CD4-positive, CD25-positive, alpha-beta regulatory T cell (primary cell): ENCODE results near the gene WEE2. TPM values are rescaled to one million over a fixed set of nuclear protein-coding genes. Genes with fewer than 3 reads are reported as not detected.
A peak's percentile ranks its signal among the peaks of the same experiment; 100 is the strongest.

Experiments used
- ATAC-seq, 2 donors: fragments of 150-1000 bp; cut with Tn5 transposase; one replicate each; pipeline ENCODE4 v1.10.0; 2021; ENCODE audit warnings: low read depth in 2 of 2, moderate number of reproducible peaks in 2 of 2, moderate library complexity in 1 of 2
- DNase-seq, 3 donors: peaks; one replicate each; pipeline versions ENCODE4 v3.0.0 to v3.0.0-alpha.2; 2012 to 2022; ENCODE audit warnings: mixed read lengths in 1 of 3
- H3K27ac ChIP-seq: one replicate; pipeline ENCODE4 v1.7.0; 2013; ENCODE audit warnings: mild to moderate bottlenecking, low read length; ENCODE audit not compliant: insufficient read depth, poor library complexity, severe bottlenecking
- H3K27me3 ChIP-seq: one replicate; pipeline ENCODE4 v1.7.0; 2013; ENCODE audit warnings: low read length; ENCODE audit not compliant: control insufficient read depth, insufficient read depth
- H3K36me3 ChIP-seq: one replicate; pipeline ENCODE4 v1.7.0; 2013; ENCODE audit warnings: mild to moderate bottlenecking, low read length, moderate library complexity; ENCODE audit not compliant: control insufficient read depth, insufficient read depth
- H3K4me1 ChIP-seq: 2 replicates; pipeline ENCODE4 v1.7.0; 2013; ENCODE audit warnings: mild to moderate bottlenecking, low read length; ENCODE audit not compliant: insufficient read depth, control insufficient read depth, poor library complexity, severe bottlenecking
- H3K4me3 ChIP-seq: one replicate; pipeline ENCODE4 v1.7.0; 2013; ENCODE audit warnings: low read depth, mild to moderate bottlenecking, low read length, moderate library complexity
- H3K9me3 ChIP-seq, 2 experiments: 1 replicate in 1 of 2; 2 replicates in 1 of 2; pipeline ENCODE4 v1.7.0; 2013; ENCODE audit warnings: low read length in 2 of 2, mild to moderate bottlenecking in 1 of 2, moderate library complexity in 1 of 2; ENCODE audit not compliant: control insufficient read depth in 2 of 2
- H3K27ac Mint-ChIP-seq, 3 donors: one replicate each; pipeline ENCODE4 v1.8.0; 2020 to 2022; ENCODE audit warnings: mild to moderate bottlenecking in 3 of 3, mixed read lengths in 3 of 3, moderate library complexity in 2 of 3
- H3K27me3 Mint-ChIP-seq: one replicate; pipeline ENCODE4 v1.8.0; 2022; ENCODE audit warnings: mild to moderate bottlenecking, mixed read lengths
- H3K36me3 Mint-ChIP-seq: one replicate; pipeline ENCODE4 v1.8.0; 2020; ENCODE audit warnings: mixed read lengths
- H3K4me1 Mint-ChIP-seq, 4 donors: one replicate each; pipeline ENCODE4 v1.8.0; 2020 to 2022; ENCODE audit warnings: mixed read lengths in 4 of 4, mild to moderate bottlenecking in 1 of 4
- H3K4me3 Mint-ChIP-seq, 4 donors: one replicate each; pipeline ENCODE4 v1.8.0; 2020 to 2022; ENCODE audit warnings: mild to moderate bottlenecking in 4 of 4, mixed read lengths in 4 of 4, moderate library complexity in 3 of 4
- H3K9me3 Mint-ChIP-seq, 7 donors: one replicate each; pipeline ENCODE4 v1.8.0; 2020 to 2022; ENCODE audit warnings: mixed read lengths in 7 of 7, mild to moderate bottlenecking in 3 of 7, moderate library complexity in 2 of 7
- polyA plus RNA-seq, 4 donors: library from polyadenylated mRNA; unstranded; fragments of 300-500 nt; fragmentation: Illumina TruSeq; gene quantifications; one replicate each; pipeline ENCODE4 v1.2.3, GENCODE V29; 2021
- total RNA-seq: library from RNA; stranded (reverse); gene quantifications from one replicate; pipeline ENCODE4 v1.2.3, GENCODE V29; 2022

The WEE2 gene
- total and polyA plus RNA-seq, 5 donors from 2014 or later = not detected

DNA sequence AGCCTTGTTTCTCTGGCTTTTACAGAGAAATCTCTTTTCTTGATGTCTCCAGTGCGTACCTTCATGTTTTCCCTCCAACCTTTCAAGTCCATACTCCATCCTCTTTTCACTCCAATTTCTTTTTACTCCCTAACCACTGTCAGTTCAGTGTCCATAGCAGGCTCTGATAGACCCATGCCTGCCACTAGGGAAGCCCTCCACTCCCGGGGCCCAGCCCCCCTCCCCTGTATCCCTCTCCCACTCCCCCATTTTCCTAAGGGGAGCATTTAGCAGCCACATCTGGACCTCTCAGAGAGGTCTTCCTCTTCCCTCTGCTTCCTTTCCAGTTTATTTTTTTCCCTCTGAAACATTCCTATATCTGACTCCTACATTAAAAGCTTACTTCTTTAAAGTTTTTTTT, 39.3 kb upstream of the WEE2 start:
- H3K36me3 Mint-ChIP-seq = peaks cover 33% of the 10 kb centered on the region
- H3K4me1 Mint-ChIP-seq = peaks cover 0 to 9% (median 3%) of the 10 kb centered on the region in 4 donors
- no peak for DNase-seq

DNA sequence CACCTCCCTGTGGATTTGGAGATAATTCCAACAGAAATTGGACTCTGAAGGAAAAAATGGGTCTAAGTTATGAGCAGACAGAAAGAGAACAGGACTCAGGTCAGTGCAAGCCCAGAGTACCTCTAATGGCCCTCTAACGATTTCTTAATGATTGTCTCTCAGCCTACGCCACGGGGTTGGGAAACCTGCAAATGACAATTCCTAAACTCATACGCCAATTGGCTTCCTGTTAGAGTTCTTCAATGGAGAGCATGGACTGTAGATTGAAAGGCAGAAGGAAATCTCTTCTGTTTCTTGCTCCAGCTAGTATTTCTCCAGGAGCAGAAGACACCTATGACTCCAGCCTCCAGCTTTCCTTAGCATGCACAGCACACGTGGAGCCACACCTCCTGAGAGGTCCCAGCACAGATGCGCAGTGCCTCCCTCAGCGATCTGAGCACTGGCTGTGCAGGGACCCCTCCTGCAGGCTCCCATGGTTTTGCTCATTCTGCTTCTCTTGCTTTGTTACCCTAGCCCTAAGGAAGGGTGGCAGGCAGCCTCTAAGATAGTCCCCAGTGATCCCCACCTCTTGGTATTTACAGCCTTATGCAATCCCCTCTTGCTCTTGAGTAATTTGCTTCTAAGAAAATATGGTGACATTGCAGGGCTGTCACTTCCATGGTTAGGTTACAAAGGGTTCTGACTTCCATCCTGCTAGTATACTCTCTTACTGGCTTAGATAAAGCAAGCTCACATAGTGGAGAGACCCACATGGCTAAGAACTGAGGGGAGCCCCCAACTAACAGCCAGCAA, 36.3 kb upstream of the WEE2 start:
- no peak overlapping the region for H3K4me3 Mint-ChIP-seq
- peaks cover 11% of the 10 kb centered on the region for H3K36me3 ChIP-seq
- no peak for DNase-seq
- H3K4me3 ChIP-seq = no peak overlapping the region
- H3K9me3 Mint-ChIP-seq = peaks cover 0 to 1% (median 0%) of the 10 kb centered on the region in 7 donors
- no peaks in the 10 kb centered on the region for H3K27me3 Mint-ChIP-seq
- peaks cover 31% of the 10 kb centered on the region for H3K36me3 Mint-ChIP-seq
- ATAC-seq = no peak
- H3K27me3 ChIP-seq = no peaks in the 10 kb centered on the region
- H3K27ac Mint-ChIP-seq = peak overlapping the region in 2 of 3 donors; percentile 59 to 79
- no peaks in the 10 kb centered on the region for H3K9me3 ChIP-seq
- H3K4me1 Mint-ChIP-seq = peaks cover 15 to 18% (median 16%) of the 10 kb centered on the region in 4 donors
- H3K4me1 ChIP-seq = peaks cover 14% of the 10 kb centered on the region
- no peak overlapping the region for H3K27ac ChIP-seq

More for the DNA sequence above, 39.3 kb upstream of the WEE2 start:
- no peak for ATAC-seq
- Mint-ChIP-seq H3K27ac (peak overlapping the region in 2 of 3 donors; percentile 52 to 63), H3K27me3 (no peaks in the 10 kb centered on the region), H3K4me3 (no peak overlapping the region), H3K9me3 (peaks cover 0 to 1% (median 0%) of the 10 kb centered on the region in 7 donors)
- peaks cover 29% of the 10 kb centered on the region for H3K36me3 ChIP-seq
- no peaks in the 10 kb centered on the region for H3K9me3 ChIP-seq
- H3K27me3 ChIP-seq = no peaks in the 10 kb centered on the region
- no peak overlapping the region for H3K27ac ChIP-seq
- H3K4me3 ChIP-seq = no peak overlapping the region
- H3K4me1 ChIP-seq = no peaks in the 10 kb centered on the region

DNA sequence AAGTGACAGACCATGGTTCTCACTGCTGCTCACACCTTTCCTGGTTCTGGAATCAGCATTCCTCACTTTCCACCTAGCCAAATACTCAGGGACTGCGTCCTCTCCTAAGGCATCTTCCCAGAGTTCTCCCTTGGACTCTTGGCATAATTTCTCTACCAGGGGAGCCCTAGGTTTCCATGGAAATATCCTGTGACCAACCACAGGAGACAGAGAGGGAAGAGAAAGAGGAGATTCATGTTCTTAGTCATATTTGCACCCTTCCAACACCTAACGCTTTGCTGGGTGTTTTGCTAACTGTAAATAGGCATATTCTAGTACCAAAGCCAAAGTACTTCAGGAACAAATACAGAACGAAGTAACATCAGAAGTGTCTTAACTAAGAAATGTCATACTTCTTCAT, 34.8 kb upstream of the WEE2 start:
- Histone ChIP-seq H3K9me3 (no peaks in the 10 kb centered on the region), H3K4me3 (no peak overlapping the region), H3K36me3 (peaks cover 8% of the 10 kb centered on the region), H3K4me1 (peaks cover 14% of the 10 kb centered on the region), H3K27me3 (no peaks in the 10 kb centered on the region), H3K27ac (no peak overlapping the region)
- H3K4me1 Mint-ChIP-seq = peaks cover 15 to 22% (median 17%) of the 10 kb centered on the region in 4 donors
- H3K27ac Mint-ChIP-seq = peak overlapping the region in 1 of 3 donors; percentile 26
- peaks cover 28% of the 10 kb centered on the region for H3K36me3 Mint-ChIP-seq
- ATAC-seq (no peak), DNase-seq (no peak)
- H3K4me3 Mint-ChIP-seq = no peak overlapping the region
- H3K27me3 Mint-ChIP-seq = no peaks in the 10 kb centered on the region
- peaks cover 0 to 1% (median 0%) of the 10 kb centered on the region in 7 donors for H3K9me3 Mint-ChIP-seq

DNA sequence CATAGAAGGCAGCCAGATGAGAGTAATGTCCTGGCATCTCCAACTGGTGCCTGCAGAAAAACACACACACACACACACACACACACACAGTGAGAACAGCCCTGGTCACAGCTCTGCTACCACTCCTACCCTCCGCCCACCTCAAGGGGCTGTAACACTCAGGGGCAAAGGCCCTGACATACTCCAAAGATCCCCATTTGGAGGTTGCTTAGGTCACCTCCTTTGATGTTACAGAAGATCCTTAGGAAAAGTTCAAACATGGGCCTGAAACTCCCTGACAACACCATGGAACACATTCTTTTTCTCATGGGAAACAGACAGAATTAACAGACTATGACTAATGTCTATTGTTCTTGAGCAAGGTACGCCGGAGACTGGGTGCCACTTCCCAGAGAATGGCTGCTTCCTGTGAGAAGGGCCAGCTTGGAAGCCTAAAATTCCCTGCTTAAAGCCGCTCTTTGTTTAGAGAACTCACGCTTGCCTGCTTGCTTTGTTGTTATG, 33.9 kb upstream of the WEE2 start:
- Histone ChIP-seq H3K4me1 (peaks cover 14% of the 10 kb centered on the region), H3K9me3 (no peaks in the 10 kb centered on the region), H3K27me3 (no peaks in the 10 kb centered on the region), H3K4me3 (no peak overlapping the region), H3K27ac (no peak overlapping the region), H3K36me3 (peaks cover 8% of the 10 kb centered on the region)
- Mint-ChIP-seq H3K36me3 (peaks cover 24% of the 10 kb centered on the region), H3K27me3 (no peaks in the 10 kb centered on the region), H3K4me3 (no peak overlapping the region), H3K27ac (peak overlapping the region in 1 of 3 donors; percentile 38), H3K9me3 (peaks cover 0 to 1% (median 0%) of the 10 kb centered on the region in 7 donors), H3K4me1 (peaks cover 21 to 25% (median 25%) of the 10 kb centered on the region in 4 donors)
- ATAC-seq = no peak
- no peak for DNase-seq

DNA sequence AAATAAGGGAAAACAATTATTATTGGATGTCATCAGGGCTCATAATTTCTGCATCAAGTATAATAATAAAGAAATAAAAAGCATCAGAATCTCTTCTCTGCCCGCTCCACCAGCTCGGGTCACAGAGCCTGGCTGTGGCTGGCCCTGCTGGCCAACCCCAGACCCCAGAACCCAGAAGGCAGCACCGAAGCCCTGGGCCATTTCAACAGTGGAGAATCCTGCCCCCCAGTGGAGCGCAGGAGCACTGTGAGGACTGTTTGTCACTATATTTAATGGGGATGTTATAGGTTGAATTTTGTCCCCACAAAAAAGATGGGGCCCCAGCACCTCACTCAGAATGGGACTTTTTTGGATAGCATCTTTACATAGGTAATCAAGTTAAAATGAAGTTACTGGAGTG, 33.5 kb upstream of the WEE2 start:
- H3K27ac Mint-ChIP-seq = peak overlapping the region in 2 of 3 donors; percentile 38 to 73
- ATAC-seq = no peak

DNA sequence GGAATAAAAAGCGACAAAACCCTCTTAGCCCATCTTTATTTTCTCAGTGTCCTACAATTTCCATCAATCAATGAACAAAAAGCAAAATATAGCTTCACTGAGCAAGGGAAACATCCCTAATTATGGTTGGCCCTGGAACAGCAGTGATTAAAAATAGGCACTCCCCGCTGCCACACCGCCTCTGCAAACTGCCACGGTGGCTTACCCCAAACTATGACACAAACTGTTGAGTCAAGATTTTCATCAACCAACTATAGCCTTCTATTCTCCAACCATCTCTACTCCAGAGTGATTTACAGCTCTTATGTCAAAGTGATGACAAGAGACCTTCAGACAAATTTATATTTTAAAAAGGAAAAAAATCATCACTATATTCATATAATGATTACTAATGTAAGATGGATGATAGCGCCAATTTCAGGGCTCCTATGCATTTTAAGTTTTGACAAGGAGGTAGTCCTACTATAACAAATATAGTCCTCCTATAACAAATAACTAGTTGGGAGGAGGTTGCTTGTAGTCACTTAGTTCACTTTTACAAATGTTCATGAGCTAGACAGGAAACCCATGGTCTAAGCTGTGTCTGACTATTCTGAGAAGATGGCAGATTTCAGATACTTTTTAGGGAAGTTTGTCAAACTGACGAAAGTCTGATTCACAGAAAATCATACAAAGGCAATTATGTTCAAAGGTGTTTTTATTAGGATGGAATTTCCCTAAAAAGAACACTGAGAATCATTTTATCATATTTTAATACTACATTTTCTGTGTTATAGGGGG, 32.5 kb upstream of the WEE2 start:
- peaks cover 14% of the 10 kb centered on the region for H3K4me1 ChIP-seq
- Mint-ChIP-seq H3K4me1 (peaks cover 27 to 36% (median 29%) of the 10 kb centered on the region in 4 donors), H3K9me3 (peaks cover 0 to 1% (median 0%) of the 10 kb centered on the region in 7 donors), H3K27ac (peak overlapping the region in 2 of 3 donors; percentile 73 to 96), H3K4me3 (no peak overlapping the region), H3K27me3 (no peaks in the 10 kb centered on the region), H3K36me3 (peaks cover 27% of the 10 kb centered on the region)
- peak overlapping the region; percentile 13 for H3K4me3 ChIP-seq
- DNase-seq (peak in 1 of 3 donors; percentile 72), ATAC-seq (peak; percentile 59 to 60)
- H3K36me3 ChIP-seq = peaks cover 12% of the 10 kb centered on the region
- H3K27me3 ChIP-seq = no peaks in the 10 kb centered on the region
- H3K27ac ChIP-seq = no peak overlapping the region
- no peaks in the 10 kb centered on the region for H3K9me3 ChIP-seq

More for the DNA sequence above, 33.5 kb upstream of the WEE2 start:
- Mint-ChIP-seq H3K4me1 (peaks cover 22 to 27% (median 26%) of the 10 kb centered on the region in 4 donors), H3K27me3 (no peaks in the 10 kb centered on the region), H3K9me3 (peaks cover 0 to 1% (median 0%) of the 10 kb centered on the region in 7 donors), H3K4me3 (no peak overlapping the region), H3K36me3 (peaks cover 24% of the 10 kb centered on the region)
- no peaks in the 10 kb centered on the region for H3K9me3 ChIP-seq
- H3K27ac ChIP-seq = no peak overlapping the region
- peak in 1 of 3 donors; percentile 35 for DNase-seq
- H3K36me3 ChIP-seq = peaks cover 8% of the 10 kb centered on the region
- H3K4me1 ChIP-seq = peaks cover 14% of the 10 kb centered on the region
- H3K4me3 ChIP-seq = no peak overlapping the region
- H3K27me3 ChIP-seq = no peaks in the 10 kb centered on the region

DNA sequence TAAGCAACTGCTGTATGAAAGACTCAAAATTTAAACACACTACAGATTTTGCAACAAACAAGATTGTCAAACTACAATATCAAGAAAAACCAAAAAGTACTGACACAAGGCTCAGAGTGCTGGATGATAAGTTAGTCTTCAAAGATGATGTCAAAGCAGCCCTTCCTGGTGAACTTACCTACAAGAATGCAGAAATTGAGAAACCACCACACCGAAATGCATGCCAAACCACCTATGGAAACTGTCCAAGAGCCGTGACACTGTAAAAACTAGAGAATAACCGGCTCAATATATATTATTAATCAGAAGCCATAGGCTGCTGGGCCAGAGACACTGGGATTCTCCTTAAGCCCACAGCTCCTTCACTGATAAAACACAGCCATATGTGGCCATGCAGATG, 31.5 kb upstream of the WEE2 start:
- Histone ChIP-seq H3K4me3 (no peak overlapping the region), H3K4me1 (peaks cover 14% of the 10 kb centered on the region), H3K27me3 (no peaks in the 10 kb centered on the region), H3K9me3 (no peaks in the 10 kb centered on the region), H3K36me3 (peaks cover 16% of the 10 kb centered on the region), H3K27ac (no peak overlapping the region)
- Mint-ChIP-seq H3K4me1 (peaks cover 30 to 45% (median 33%) of the 10 kb centered on the region in 4 donors), H3K27me3 (no peaks in the 10 kb centered on the region), H3K4me3 (no peak overlapping the region), H3K27ac (peak overlapping the region in 2 of 3 donors; percentile 69 to 73), H3K36me3 (peaks cover 32% of the 10 kb centered on the region), H3K9me3 (peaks cover 0 to 1% (median 0%) of the 10 kb centered on the region in 7 donors)
- ATAC-seq = no peak
- peak in 1 of 3 donors; percentile 38 for DNase-seq
